Measurements from ENCODE around the gene REPS1.

Gene REPS1

GRCh38 chr6:138955262-138955661 lies 32.8 kb downstream of the REPS1 start:
- TF ChIP-seq, protein P1, sequence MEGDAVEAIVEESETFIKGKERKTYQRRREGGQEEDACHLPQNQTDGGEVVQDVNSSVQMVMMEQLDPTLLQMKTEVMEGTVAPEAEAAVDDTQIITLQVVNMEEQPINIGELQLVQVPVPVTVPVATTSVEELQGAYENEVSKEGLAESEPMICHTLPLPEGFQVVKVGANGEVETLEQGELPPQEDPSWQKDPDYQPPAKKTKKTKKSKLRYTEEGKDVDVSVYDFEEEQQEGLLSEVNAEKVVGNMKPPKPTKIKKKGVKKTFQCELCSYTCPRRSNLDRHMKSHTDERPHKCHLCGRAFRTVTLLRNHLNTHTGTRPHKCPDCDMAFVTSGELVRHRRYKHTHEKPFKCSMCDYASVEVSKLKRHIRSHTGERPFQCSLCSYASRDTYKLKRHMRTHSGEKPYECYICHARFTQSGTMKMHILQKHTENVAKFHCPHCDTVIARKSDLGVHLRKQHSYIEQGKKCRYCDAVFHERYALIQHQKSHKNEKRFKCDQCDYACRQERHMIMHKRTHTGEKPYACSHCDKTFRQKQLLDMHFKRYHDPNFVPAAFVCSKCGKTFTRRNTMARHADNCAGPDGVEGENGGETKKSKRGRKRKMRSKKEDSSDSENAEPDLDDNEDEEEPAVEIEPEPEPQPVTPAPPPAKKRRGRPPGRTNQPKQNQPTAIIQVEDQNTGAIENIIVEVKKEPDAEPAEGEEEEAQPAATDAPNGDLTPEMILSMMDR (IDR thresholded peaks at IDR 0.05) = no peak

DNA sequence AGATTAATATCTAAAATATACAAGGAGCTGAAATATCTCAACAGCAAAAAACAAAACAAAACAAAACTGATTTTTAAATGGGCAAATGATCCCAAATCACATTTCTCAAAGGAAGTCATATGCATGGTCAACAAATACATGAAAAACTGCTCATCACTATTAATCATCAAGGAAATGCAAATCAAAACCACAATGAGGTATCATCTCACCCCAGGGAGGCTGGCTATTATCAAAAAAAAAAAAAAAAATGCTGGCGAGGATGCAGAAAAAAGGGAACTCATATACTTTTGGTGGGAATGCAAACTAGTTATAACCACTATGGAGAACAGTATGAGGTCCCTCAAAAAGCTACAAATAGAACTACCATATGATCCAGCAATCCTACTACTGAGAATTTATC lies 34.6 kb downstream of the REPS1 start:
- TF ChIP-seq, protein P1 (IDR thresholded peaks at IDR 0.05) = no peak

- TF ChIP-seq, protein P1 (IDR thresholded peaks at IDR 0.05) = no peak
Observed at GRCh38 chr6:138948546-138949179, 39.4 kb downstream of the REPS1 start.

- TF ChIP-seq, protein P1 (IDR thresholded peaks at IDR 0.05) = no peak
Observed at GRCh38 chr6:138948004-138948403, 40.0 kb downstream of the REPS1 start.

DNA sequence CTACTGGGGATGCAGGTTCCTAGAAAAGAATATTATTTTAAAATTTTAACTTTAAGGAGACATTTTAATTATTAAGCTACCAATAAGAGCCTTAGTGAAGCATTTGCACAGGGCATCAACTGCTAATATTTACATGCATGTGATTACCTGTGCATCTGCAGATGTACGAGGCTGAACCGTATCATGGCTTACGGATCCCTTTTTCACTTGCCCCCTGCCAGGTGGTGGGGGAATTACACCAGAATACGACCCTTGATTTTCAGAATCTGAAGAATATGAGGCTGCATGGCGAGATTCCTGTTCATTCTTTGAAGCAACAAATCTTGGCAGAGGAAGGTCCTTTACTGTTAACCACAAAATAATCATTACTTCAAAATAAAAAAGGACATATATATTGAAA lies 42.7 kb downstream of the REPS1 start:
- TF ChIP-seq, protein P1 (IDR thresholded peaks at IDR 0.05) = no peak

DNA sequence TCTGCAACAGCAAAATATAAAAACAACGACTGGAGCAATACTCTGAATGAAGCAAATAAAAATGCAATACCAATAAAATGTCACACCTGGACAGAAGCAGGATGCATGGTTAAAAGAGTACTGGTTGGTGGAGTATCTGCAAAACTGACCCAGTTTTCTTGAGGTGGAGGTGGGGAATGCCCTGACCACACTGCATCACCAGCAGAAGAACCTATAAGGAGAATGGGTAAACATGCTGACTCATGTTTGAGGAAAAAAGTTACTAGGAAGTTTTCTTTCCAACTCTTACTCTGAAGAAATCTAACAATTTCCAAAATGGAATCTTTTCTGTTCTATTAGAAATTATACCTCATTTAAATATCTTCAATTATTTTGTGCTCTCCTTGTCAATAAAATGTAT lies 43.6 kb downstream of the REPS1 start:
- TF ChIP-seq, protein P1 (IDR thresholded peaks at IDR 0.05) = no peak

DNA sequence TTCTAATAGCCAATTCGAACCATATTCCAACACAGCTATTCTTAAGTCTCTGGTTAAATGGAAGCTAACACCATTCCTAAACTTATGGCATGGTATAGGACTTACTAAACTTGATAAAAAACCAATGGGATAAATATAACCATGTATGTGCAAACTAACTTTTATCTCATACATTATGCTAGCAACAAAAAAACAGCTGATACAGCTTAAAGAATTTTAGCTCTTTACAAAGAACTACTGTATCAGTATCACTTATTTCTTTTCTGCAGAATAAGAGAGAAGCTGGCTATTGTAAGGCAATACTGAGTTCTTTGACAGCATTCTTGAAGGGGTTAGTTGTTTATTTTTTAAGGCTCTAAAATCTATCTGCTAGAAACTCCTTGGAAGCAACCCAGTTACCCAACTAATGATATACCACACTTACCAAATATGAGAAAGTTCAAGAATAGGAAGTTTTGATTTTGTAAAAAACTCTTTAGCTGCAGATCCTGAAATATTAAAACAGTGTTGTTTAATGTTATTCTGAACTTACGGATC lies 44.9 kb downstream of the REPS1 start:
- TF ChIP-seq, protein P1 (IDR thresholded peaks at IDR 0.05) = no peak

DNA sequence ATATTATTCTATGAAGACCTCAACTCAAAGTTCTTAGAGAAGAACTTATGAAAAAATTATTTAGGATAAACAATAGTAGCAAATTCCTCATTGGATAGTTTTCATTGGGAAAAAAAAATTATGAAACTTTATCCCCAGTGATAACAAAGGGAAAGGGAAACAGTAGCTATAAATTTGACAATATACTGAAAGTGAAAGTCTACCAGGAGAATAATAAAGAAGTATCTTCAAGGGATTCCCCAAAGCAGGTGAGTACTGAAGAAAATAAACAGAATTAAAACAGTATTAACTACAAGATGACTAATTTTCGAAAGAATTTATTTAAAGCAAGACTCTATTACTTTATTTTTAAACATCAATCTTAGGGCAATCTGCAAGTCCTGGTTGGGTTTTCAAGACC lies 56.4 kb downstream of the REPS1 start:
- TF ChIP-seq, protein P1 (IDR thresholded peaks at IDR 0.05) = no peak
